Panc1 (cell line): Measurements from ENCODE around the gene PTTG2.

Source experiments
- POLR2AphosphoS5 ChIP-seq: IDR thresholded peaks from 2 replicates; pipeline ENCODE4 v1.6.1; 2012; ENCODE audit warnings: mild to moderate bottlenecking, low read depth, low read length, moderate library complexity
- REST ChIP-seq, 2 experiments: IDR thresholded peaks; 2 replicates each; pipeline ENCODE4 v1.6.1; 2011 to 2012; ENCODE audit warnings: low read depth in 2 of 2, control low read depth in 1 of 2, low read length in 1 of 2, mild to moderate bottlenecking in 1 of 2, moderate library complexity in 1 of 2; ENCODE audit not compliant: insufficient read depth in 1 of 2
- SIN3A ChIP-seq: IDR thresholded peaks from 2 replicates; pipeline ENCODE4 v1.6.1; 2012; ENCODE audit warnings: low read depth, mild to moderate bottlenecking, low read length, moderate library complexity, borderline replicate concordance; ENCODE audit not compliant: insufficient read depth
- TCF7L2 ChIP-seq: IDR thresholded peaks from 2 replicates; pipeline ENCODE4 v1.6.1; 2011; ENCODE audit warnings: mild to moderate bottlenecking, low read depth, low read length, inconsistent platforms
- TF ChIP-seq, protein P1 (sequence below): fragments of 450-650 bp; IDR thresholded peaks from 2 replicates; pipeline ENCODE4 v1.5.1; 2017; ENCODE audit warnings: mild to moderate bottlenecking

GRCh38 chr4:37960098-37960497 lies at the start of gene PTTG2:
- TF ChIP-seq, protein P1, sequence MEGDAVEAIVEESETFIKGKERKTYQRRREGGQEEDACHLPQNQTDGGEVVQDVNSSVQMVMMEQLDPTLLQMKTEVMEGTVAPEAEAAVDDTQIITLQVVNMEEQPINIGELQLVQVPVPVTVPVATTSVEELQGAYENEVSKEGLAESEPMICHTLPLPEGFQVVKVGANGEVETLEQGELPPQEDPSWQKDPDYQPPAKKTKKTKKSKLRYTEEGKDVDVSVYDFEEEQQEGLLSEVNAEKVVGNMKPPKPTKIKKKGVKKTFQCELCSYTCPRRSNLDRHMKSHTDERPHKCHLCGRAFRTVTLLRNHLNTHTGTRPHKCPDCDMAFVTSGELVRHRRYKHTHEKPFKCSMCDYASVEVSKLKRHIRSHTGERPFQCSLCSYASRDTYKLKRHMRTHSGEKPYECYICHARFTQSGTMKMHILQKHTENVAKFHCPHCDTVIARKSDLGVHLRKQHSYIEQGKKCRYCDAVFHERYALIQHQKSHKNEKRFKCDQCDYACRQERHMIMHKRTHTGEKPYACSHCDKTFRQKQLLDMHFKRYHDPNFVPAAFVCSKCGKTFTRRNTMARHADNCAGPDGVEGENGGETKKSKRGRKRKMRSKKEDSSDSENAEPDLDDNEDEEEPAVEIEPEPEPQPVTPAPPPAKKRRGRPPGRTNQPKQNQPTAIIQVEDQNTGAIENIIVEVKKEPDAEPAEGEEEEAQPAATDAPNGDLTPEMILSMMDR: no peak
- no peak for TF ChIP-seq POLR2AphosphoS5
- TF ChIP-seq SIN3A: no peak
- no peak for TF ChIP-seq REST (IDR thresholded peaks at IDR 0.05; ENCODE audit: insufficient read depth in 1 of 2, low read depth in 2 of 2, low read length in 1 of 2)
- no peak for TF ChIP-seq TCF7L2
